Osteoblast (primary cell): ENCODE results near the gene RNH1. TPM values are rescaled to one million over a fixed set of nuclear protein-coding genes. Genes with fewer than 3 reads are reported as not detected.
A peak's percentile ranks its signal among the peaks of the same experiment; 100 is the strongest.

ENCODE experiments used
- DNase-seq: peaks from one replicate; pipeline ENCODE4 v3.0.0; 2011; ENCODE audit warnings: low spot score, mixed read lengths; ENCODE audit not compliant: insufficient read length; ENCODE audit errors: missing footprints
- H2AFZ ChIP-seq: 2 replicates; pipeline ENCODE4 v1.6.0; 2011; ENCODE audit warnings: mild to moderate bottlenecking, low read length
- H3K27ac ChIP-seq: 2 replicates; pipeline ENCODE4 v1.5.1; 2011; ENCODE audit warnings: mild to moderate bottlenecking, low read depth, low read length, moderate library complexity
- H3K27me3 ChIP-seq: 2 replicates; pipeline ENCODE4 v1.6.0; 2012; ENCODE audit warnings: mild to moderate bottlenecking, control low read depth, inconsistent platforms, low read length, moderate library complexity; ENCODE audit not compliant: insufficient read depth
- H3K36me3 ChIP-seq: 2 replicates; pipeline ENCODE4 v1.5.1; 2011; ENCODE audit warnings: mild to moderate bottlenecking, low read length, control low read depth, moderate library complexity; ENCODE audit not compliant: insufficient read depth
- H3K4me1 ChIP-seq: 2 replicates; pipeline ENCODE4 v1.5.1; 2011; ENCODE audit warnings: mild to moderate bottlenecking, low read length, control low read depth, moderate library complexity; ENCODE audit not compliant: insufficient read depth
- H3K4me2 ChIP-seq: 2 replicates; pipeline ENCODE4 v1.6.0; 2011; ENCODE audit warnings: mild to moderate bottlenecking, low read length; ENCODE audit not compliant: insufficient read depth
- H3K4me3 ChIP-seq: fragments of 200-600 bp; sonication (generic); 3 replicates; pipeline ENCODE4 v1.5.1; 2012; ENCODE audit warnings: mild to moderate bottlenecking, low read length, inconsistent platforms; ENCODE audit not compliant: insufficient read depth
- H3K79me2 ChIP-seq: 2 replicates; pipeline ENCODE4 v1.6.0; 2012; ENCODE audit warnings: mild to moderate bottlenecking, low read length, control low read depth, inconsistent platforms; ENCODE audit not compliant: insufficient read depth
- H3K9me3 ChIP-seq: 2 replicates; pipeline ENCODE4 v1.5.1; 2011; ENCODE audit warnings: low read depth, low read length, control low read depth
- H4K20me1 ChIP-seq: 2 replicates; pipeline ENCODE4 v1.6.0; 2012; ENCODE audit warnings: mild to moderate bottlenecking, low read length, control low read depth; ENCODE audit not compliant: insufficient read depth
- total RNA-seq: library from RNA; depleted of rRNA; stranded (reverse); fragments of >200 nt; gene quantifications from 2 replicates; pipeline ENCODE4 v1.2.3, GENCODE V29; 2012
- TF ChIP-seq, protein P1 (sequence below): IDR thresholded peaks from 2 replicates; pipeline ENCODE4 v1.5.1; 2011; ENCODE audit warnings: mild to moderate bottlenecking, low read depth, low read length, moderate library complexity; ENCODE audit errors: extremely low read depth

The RNH1 gene
- total RNA-seq, 1 donor = 506 TPM

DNA sequence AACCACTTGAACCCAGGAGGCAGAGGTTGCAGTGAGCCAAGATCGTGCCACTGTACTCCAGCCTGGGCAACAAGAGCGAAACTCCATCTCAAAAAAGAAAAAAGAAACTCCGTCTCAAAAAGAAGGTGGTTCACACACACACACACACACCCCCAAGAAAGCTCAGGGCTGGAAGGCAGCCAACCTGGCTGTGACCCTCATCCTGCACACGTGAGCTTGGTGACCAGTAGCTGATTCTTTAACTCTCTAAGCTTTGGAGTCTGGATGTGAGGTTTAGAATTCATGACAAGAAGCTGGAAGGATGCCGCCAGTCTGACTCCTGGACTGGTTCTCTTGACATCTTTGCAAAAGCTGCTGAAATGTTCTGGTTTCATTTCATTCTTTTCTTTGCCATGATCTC is 1.9 kb upstream of the RNH1 start:
- Histone ChIP-seq H3K27me3 (no peaks in the 10 kb centered on the region), H4K20me1 (peaks cover 2% of the 10 kb centered on the region), H3K36me3 (peaks cover 15% of the 10 kb centered on the region), H3K9me3 (no peaks in the 10 kb centered on the region), H2AFZ (no peak overlapping the region), H3K4me1 (peaks cover 20% of the 10 kb centered on the region), H3K4me2 (no peak overlapping the region), H3K27ac (no peak overlapping the region), H3K4me3 (no peak overlapping the region), H3K79me2 (peaks cover 40% of the 10 kb centered on the region)
- TF ChIP-seq, protein P1, sequence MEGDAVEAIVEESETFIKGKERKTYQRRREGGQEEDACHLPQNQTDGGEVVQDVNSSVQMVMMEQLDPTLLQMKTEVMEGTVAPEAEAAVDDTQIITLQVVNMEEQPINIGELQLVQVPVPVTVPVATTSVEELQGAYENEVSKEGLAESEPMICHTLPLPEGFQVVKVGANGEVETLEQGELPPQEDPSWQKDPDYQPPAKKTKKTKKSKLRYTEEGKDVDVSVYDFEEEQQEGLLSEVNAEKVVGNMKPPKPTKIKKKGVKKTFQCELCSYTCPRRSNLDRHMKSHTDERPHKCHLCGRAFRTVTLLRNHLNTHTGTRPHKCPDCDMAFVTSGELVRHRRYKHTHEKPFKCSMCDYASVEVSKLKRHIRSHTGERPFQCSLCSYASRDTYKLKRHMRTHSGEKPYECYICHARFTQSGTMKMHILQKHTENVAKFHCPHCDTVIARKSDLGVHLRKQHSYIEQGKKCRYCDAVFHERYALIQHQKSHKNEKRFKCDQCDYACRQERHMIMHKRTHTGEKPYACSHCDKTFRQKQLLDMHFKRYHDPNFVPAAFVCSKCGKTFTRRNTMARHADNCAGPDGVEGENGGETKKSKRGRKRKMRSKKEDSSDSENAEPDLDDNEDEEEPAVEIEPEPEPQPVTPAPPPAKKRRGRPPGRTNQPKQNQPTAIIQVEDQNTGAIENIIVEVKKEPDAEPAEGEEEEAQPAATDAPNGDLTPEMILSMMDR = no peak
- DNase-seq = peak; percentile 52

DNA sequence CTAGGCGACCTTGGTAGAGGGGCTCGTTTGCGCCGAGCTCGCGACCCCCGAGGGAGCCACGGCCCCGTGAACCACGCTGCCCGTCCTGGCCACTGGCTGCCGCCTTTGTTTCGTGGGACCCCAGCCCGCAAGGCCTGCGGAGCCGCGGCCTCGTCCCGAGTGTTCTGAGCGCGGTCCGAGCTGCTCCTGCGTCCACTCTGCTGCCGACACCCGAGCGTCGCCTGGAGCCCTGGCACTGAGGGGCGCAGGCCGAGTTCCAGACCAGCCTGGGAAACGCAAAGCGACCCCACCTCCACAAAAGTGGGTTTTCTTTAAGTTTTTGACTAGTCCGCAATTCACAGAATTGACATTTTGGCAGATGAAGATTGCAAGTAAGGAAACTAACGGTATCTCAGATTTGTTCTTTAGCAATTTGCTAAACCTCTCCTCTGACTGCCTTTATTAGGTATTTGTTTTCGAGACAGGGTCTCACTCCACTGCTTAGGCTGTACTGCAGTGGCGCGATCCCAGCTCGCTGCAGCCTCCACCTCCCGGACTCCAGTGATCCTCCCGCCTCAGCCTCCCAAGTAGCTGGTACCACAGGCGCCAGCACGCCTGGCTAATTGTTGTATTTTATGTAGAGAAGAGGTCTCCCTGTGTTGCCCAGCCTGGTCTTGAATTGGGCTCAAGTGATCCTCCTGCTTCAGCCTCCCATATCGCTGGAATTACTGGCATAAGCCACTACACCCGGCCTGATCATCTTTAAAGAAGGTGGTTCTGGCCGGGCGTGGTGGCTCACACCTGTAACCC is 879 bp upstream of the RNH1 start:
- peaks cover 49% of the 10 kb centered on the region for H3K79me2 ChIP-seq
- H3K4me1 ChIP-seq = peaks cover 28% of the 10 kb centered on the region
- H3K27me3 ChIP-seq = no peaks in the 10 kb centered on the region
- peak overlapping the region; percentile 86 for H3K4me2 ChIP-seq
- H2AFZ ChIP-seq = peak overlapping the region; percentile 51
- peaks cover 2% of the 10 kb centered on the region for H4K20me1 ChIP-seq
- no peaks in the 10 kb centered on the region for H3K9me3 ChIP-seq
- H3K27ac ChIP-seq = peak overlapping the region; percentile 84
- H3K4me3 ChIP-seq = peak overlapping the region; percentile 95
- peak; percentile 70 for DNase-seq
- TF ChIP-seq, protein P1 = no peak
- H3K36me3 ChIP-seq = peaks cover 15% of the 10 kb centered on the region

DNA sequence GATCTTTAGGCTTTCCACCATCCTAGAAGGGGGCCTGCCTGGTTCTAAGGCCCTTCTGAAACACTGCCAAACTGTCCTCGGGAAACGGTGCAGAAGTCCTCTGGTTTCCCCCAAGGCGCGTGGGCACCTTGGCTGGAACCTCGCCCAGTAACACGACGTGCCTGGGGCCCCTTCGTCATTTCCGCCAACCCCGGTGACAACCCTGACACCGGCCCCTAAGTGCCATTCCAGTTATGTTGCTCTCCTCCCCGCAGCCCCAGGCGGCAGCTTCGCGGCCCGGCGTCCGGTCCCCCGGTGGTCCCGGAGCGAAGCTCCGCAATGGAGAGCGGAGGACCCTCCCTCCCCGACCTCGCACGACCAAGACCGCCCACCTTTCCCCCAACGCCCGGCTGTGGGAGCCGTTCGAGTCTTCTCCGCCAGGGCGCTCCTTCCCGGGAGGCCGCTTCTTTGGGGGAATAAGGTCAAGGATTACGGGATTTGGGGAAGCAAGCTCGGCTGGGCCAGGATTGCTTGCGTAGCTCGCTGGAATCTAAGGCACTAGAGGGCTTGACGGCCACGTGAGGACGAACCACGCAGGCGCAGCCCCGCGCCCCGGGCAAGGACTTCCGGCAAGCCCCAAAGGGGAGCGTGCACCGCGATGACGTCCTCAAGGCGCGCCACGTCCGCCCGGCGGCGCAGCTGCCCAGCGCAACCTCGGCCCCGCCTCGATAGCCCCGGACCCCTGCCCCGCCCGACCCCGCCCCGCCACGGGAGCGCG is 626 bp downstream of the RNH1 start:
- Histone ChIP-seq H3K4me3 (peak overlapping the region; percentile 95), H3K9me3 (no peaks in the 10 kb centered on the region), H3K36me3 (peaks cover 16% of the 10 kb centered on the region), H4K20me1 (peaks cover 14% of the 10 kb centered on the region), H3K27me3 (no peaks in the 10 kb centered on the region), H2AFZ (peak overlapping the region; percentile 49), H3K4me2 (peak overlapping the region; percentile 85), H3K4me1 (peaks cover 33% of the 10 kb centered on the region), H3K27ac (peak overlapping the region; percentile 99), H3K79me2 (peaks cover 64% of the 10 kb centered on the region)
- peak; percentile 100 for DNase-seq
- TF ChIP-seq, protein P1 = no peak

- peaks cover 25% of the 10 kb centered on the region for H3K36me3 ChIP-seq
- H3K27me3 ChIP-seq = no peaks in the 10 kb centered on the region
- no peak for DNase-seq
- no peaks in the 10 kb centered on the region for H3K9me3 ChIP-seq
- H3K4me1 ChIP-seq = peaks cover 33% of the 10 kb centered on the region
- H4K20me1 ChIP-seq = peaks cover 24% of the 10 kb centered on the region
- TF ChIP-seq, protein P1 = no peak
- no peak overlapping the region for H2AFZ ChIP-seq
- peak overlapping the region; percentile 99 for H3K27ac ChIP-seq
- peak overlapping the region; percentile 85 for H3K4me2 ChIP-seq
- peaks cover 76% of the 10 kb centered on the region for H3K79me2 ChIP-seq
- H3K4me3 ChIP-seq = peak overlapping the region; percentile 95
These were observed 2.1 kb downstream of the RNH1 start for GRCh38 chr11:504994-505344.
